ENCODE results near the gene TTC12.

Gene TTC12

DNA sequence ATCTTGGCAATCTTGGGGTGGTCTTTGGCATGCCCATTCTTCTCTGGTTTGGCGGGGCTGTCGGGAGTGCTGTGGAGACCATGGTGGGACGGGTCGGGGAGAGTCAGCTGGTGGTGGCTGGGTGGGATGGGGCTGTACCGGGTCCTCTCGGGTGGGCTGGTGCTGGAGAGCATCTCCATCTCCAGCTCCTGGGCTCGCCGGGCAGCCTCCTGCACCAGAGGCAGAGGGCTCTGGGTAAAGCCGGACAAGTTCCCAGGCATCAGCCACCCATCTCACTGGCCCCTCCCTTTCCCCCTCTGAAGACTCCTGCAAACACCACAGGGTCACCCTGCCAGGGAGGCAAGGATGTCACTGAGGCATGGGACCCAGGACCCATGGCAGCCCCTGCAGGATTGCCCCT lies 98.3 kb downstream of the TTC12 start:
- no peak for DNase-seq (ENCODE audit: low spot score)
- TF ChIP-seq, protein P1, sequence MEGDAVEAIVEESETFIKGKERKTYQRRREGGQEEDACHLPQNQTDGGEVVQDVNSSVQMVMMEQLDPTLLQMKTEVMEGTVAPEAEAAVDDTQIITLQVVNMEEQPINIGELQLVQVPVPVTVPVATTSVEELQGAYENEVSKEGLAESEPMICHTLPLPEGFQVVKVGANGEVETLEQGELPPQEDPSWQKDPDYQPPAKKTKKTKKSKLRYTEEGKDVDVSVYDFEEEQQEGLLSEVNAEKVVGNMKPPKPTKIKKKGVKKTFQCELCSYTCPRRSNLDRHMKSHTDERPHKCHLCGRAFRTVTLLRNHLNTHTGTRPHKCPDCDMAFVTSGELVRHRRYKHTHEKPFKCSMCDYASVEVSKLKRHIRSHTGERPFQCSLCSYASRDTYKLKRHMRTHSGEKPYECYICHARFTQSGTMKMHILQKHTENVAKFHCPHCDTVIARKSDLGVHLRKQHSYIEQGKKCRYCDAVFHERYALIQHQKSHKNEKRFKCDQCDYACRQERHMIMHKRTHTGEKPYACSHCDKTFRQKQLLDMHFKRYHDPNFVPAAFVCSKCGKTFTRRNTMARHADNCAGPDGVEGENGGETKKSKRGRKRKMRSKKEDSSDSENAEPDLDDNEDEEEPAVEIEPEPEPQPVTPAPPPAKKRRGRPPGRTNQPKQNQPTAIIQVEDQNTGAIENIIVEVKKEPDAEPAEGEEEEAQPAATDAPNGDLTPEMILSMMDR (IDR thresholded peaks at IDR 0.05; ENCODE audit: borderline replicate concordance, control extremely low read depth, extremely low read depth, insufficient read depth, missing control alignments): no peak
- in situ Hi-C loops (cut with MboI; ENCODE audit: low sequenced_read_pairs, unreplicated experiment): no loop called here

DNA sequence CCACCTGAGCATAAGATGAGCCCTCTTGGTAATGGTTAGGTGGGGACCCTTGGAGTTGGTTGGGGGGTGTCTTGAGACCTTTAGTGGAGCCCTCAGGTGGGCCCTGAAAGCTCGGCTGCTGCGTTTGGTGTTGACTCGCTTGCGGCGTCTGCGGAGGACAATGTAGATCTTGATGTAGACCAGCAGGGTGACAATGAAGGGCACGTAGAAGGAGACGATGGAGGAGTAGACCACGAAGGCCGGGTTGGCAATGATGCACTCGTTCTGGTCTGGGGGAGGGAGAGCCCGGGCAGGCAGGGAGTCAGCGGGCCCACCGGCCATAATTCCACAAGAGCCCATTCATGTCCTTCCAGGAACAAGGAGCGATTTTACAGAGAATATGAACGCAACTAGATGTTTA lies 101.0 kb downstream of the TTC12 start:
- in situ Hi-C loops (cut with MboI; ENCODE audit: low sequenced_read_pairs, unreplicated experiment): no loop called here
- DNase-seq (ENCODE audit: low spot score): no peak
- TF ChIP-seq, protein P1 (IDR thresholded peaks at IDR 0.05; ENCODE audit: borderline replicate concordance, control extremely low read depth, extremely low read depth, insufficient read depth, missing control alignments): no peak
